Measurements from ENCODE around the gene FAM216A. TPM values are rescaled to one million over a fixed set of nuclear protein-coding genes. Genes with fewer than 3 reads are reported as not detected.
"Not testable (repeated sequence)": the region's sequence is repeated elsewhere in the genome, so short reads cannot be mapped to it uniquely, and the experiment has no call there.

The FAM216A gene
- total RNA-seq, 1 donor from 2014 or later = 3.1 TPM

DNA sequence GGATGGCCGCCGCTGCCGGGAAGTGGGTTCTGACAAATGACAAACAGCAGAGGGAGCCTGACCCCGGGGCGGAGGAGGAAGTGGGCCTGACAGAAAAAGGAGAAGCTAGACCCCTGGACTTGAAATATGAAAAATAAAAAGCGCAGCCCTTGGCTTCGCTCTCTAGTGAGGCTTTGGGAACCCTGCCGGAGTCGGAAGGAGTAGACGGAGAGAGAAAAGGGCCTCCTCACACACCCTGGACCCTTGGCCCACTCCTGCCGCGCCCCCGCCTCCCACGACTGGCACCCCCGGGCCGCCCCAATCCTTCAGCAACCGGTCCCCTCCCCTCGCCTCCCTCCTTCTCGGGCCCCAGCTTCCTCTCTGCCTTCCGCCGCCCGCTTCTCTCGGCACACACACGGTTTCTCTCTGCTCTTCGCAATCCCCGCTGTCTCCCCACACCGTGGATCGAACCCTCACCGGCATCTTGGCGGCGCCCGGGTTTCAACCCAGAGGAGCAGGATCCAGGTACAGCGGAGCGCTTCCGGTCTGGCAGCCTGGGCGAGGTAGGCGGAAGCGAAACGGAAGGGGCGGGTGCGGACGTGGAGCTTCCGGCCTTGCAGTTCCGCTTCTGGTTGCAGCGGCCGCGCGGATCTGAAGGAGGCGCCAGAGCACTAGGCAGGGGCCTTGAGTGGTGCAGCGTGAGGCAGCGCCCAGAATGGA lies 18.7 kb upstream of the FAM216A start, which contains the start of gene ARPC3:
Gene ARPC3 (minus strand): TSS at position 539 of the 699 bp plus-strand sequence. CDS start 77 bp downstream, at position 462.
- peaks cover 13% of the 10 kb centered on the region for H3K27me3 Mint-ChIP-seq (ENCODE audit: unreplicated experiment)
- peak; percentile 90 for DNase-seq (ENCODE audit: low spot score)
- H3K4me1 Mint-ChIP-seq (ENCODE audit: unreplicated experiment) = peaks cover 18% of the 10 kb centered on the region
- H3K36me3 Mint-ChIP-seq (ENCODE audit: low read depth, unreplicated experiment) = peaks cover 17% of the 10 kb centered on the region
- no peaks in the 10 kb centered on the region for H3K9me3 Mint-ChIP-seq (ENCODE audit: unreplicated experiment)
- peak; percentile 57 for TF ChIP-seq CTCF (IDR thresholded peaks at IDR 0.05; ENCODE audit: unreplicated experiment)
- peak within 1 kb of the TSS; percentile 96 for H3K4me3 Mint-ChIP-seq (ENCODE audit: unreplicated experiment)
- peak within 1 kb of the TSS; percentile 98 for H3K27ac Mint-ChIP-seq (ENCODE audit: unreplicated experiment)

DNA sequence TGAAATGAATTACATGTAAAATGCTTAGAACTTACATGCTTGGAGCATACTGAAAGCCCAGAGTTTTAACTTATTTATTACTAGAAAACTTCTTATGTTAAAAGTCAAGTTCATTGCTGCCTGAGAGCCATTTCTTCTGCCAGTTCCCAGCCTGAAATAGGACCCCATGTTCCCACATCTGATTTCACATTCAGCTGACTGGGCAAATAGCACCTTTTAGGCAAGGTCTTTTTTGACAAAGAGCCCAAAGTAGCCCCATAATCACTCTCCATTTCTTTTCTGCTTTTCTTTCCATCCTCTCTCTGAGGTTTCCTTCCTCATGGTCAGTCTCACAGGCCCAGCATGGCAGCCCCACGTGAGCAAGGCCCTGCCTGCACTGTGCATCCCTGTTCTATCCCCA lies 17.4 kb upstream of the FAM216A start:
- no peaks in the 10 kb centered on the region for H3K9me3 Mint-ChIP-seq (ENCODE audit: unreplicated experiment)
- H3K4me1 Mint-ChIP-seq (ENCODE audit: unreplicated experiment) = peaks cover 13% of the 10 kb centered on the region
- no peak overlapping the region for H3K27ac Mint-ChIP-seq (ENCODE audit: unreplicated experiment)
- TF ChIP-seq CTCF (IDR thresholded peaks at IDR 0.05; ENCODE audit: unreplicated experiment) = no peak
- no peak for DNase-seq (ENCODE audit: low spot score)
- H3K27me3 Mint-ChIP-seq (ENCODE audit: unreplicated experiment) = peaks cover 13% of the 10 kb centered on the region
- peak overlapping the region; percentile 90 for H3K4me3 Mint-ChIP-seq (ENCODE audit: unreplicated experiment)
- H3K36me3 Mint-ChIP-seq (ENCODE audit: low read depth, unreplicated experiment) = peaks cover 10% of the 10 kb centered on the region

- H3K9me3 Mint-ChIP-seq (ENCODE audit: unreplicated experiment) = no peaks in the 10 kb centered on the region
- H3K27ac Mint-ChIP-seq (ENCODE audit: unreplicated experiment) = no peak overlapping the region
- TF ChIP-seq CTCF (IDR thresholded peaks at IDR 0.05; ENCODE audit: unreplicated experiment) = no peak
- H3K4me3 Mint-ChIP-seq (ENCODE audit: unreplicated experiment) = peak overlapping the region; percentile 5
- no peak for DNase-seq (ENCODE audit: low spot score)
- H3K36me3 Mint-ChIP-seq (ENCODE audit: low read depth, unreplicated experiment) = peaks cover 10% of the 10 kb centered on the region
- peaks cover 11% of the 10 kb centered on the region for H3K27me3 Mint-ChIP-seq (ENCODE audit: unreplicated experiment)
- H3K4me1 Mint-ChIP-seq (ENCODE audit: unreplicated experiment) = peaks cover 10% of the 10 kb centered on the region
These were observed 14.9 kb upstream of the FAM216A start for GRCh38 chr12:110453569-110454296.

DNA sequence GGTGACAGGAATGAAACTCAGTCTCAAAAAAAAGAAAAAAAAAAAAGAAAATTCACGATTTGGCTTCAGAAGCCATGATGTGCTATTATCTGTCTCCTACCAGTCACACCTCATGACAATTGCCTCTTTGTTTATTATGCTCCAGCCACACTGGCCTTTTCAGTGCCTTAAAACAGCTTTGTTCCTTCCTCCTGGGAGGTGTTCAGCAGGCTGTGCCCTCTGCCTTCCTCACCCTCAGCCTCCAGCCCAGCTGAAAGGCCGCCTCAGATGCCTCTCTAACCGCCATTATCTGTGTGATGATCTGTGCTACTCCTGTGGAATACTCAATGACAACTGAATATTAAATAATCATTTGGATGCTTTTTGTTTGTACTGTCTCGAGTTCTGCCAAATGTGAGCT lies 9.9 kb upstream of the FAM216A start:
- DNase-seq (ENCODE audit: low spot score) = no peak
- H3K36me3 Mint-ChIP-seq (ENCODE audit: low read depth, unreplicated experiment) = peaks cover 9% of the 10 kb centered on the region
- H3K27ac Mint-ChIP-seq (ENCODE audit: unreplicated experiment) = no peak overlapping the region
- TF ChIP-seq CTCF (IDR thresholded peaks at IDR 0.05; ENCODE audit: unreplicated experiment) = no peak
- no peak overlapping the region for H3K4me3 Mint-ChIP-seq (ENCODE audit: unreplicated experiment)
- no peaks in the 10 kb centered on the region for H3K4me1 Mint-ChIP-seq (ENCODE audit: unreplicated experiment)
- no peaks in the 10 kb centered on the region for H3K27me3 Mint-ChIP-seq (ENCODE audit: unreplicated experiment)
- H3K9me3 Mint-ChIP-seq (ENCODE audit: unreplicated experiment) = no peaks in the 10 kb centered on the region

DNA sequence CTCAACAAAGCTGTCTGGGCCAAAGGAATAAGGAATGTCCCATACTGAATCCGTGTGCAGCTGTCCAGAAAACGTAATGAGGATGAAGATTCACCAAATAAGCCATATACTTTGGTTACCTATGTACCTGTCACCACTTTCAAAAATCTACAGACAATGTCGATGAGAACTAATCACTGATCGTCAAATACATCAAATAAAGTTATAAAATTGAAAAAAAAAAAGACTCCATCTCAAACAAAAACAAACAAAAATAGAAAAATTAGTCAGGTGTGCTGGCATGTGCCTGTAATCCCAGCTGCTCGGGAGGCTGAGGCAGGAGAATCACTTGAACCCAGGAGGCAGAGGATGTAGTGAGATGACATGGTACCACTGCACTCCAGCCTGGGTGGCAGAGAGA lies 7.5 kb upstream of the FAM216A start:
- not testable (repeated sequence) for H3K36me3 Mint-ChIP-seq (ENCODE audit: low read depth, unreplicated experiment); H3K9me3 Mint-ChIP-seq (ENCODE audit: unreplicated experiment); H3K27ac Mint-ChIP-seq (ENCODE audit: unreplicated experiment); H3K27me3 Mint-ChIP-seq (ENCODE audit: unreplicated experiment); H3K4me1 Mint-ChIP-seq (ENCODE audit: unreplicated experiment); H3K4me3 Mint-ChIP-seq (ENCODE audit: unreplicated experiment); DNase-seq (ENCODE audit: low spot score)

Measured in endothelial cell (in vitro differentiated cells).